NCI-H1105 (cell line): ENCODE data around the gene TMEM223.
"Not testable (repeated sequence)": the region's sequence is repeated elsewhere in the genome, so short reads cannot be mapped to it uniquely, and the experiment has no call there.

Source experiments
- DNase-seq: peaks from one replicate; lab custom pipeline; 2025; lab: John Stamatoyannopoulos, UW

Gene TMEM223, protein sequence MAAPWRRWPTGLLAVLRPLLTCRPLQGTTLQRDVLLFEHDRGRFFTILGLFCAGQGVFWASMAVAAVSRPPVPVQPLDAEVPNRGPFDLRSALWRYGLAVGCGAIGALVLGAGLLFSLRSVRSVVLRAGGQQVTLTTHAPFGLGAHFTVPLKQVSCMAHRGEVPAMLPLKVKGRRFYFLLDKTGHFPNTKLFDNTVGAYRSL

DNA sequence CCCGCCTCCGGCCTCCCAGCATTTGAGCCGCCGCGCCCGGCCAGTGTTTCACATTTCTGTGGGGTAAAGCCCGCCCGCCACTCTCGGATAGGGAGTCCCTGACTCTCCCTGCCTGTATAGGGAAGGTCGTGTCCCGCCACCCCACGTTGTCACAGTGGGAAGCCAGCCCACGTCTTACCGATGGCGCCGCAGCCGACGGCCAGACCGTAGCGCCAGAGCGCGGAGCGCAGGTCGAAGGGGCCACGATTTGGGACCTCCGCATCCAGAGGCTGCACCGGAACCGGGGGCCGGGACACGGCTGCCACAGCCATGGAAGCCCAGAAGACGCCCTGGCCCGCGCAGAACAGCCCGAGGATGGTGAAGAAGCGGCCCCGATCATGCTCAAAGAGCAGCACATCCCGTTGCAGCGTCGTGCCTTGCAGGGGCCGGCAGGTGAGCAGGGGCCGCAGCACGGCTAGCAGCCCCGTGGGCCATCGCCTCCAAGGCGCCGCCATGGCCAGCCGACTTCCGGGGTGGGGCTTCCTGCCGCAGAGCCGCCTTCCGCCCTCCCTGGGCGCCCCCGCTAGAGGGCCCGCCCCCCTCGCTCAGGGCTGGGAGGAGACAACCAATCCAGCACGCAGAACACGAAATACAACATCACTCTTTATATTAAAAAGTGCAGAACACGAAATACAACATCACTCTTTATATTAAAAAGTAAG lies at the start of gene TMEM223:
TMEM223 (minus strand) TSS at position 506 of the 701 bp plus-strand sequence; CDS start at position 494, 12 bp downstream.
- peak; percentile 80 for DNase-seq

DNA sequence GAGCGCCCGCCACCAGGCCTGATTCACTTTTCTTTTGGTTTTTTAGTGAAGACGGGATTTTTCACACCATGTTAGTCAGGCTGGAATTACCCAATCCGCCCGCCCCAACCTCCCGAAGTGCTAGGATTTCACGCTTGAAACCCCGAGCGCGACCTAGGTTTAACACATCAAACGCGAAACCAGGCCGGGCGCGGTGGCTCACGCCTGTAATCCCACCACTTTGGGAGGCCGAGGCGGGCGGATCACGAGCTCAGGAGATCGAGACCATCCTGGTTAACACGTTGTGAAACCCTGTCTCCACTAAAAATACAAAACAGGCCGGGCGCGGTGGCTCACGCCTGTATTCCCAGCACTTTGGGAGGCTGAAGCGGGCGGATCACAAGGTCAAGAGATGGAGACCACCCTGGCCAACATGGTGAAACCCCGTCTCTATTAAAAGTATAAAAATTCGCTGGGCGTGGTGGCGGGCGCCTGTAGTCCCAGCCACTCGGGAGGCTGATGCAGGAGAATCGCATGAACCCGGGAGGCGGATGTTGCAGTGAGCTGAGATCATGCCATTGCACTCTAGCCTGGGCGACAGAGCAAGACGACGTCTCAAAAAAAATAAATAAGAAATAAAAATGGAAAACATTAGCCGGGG lies 49.0 kb upstream of the TMEM223 start:
- DNase-seq: peak; percentile 55

DNA sequence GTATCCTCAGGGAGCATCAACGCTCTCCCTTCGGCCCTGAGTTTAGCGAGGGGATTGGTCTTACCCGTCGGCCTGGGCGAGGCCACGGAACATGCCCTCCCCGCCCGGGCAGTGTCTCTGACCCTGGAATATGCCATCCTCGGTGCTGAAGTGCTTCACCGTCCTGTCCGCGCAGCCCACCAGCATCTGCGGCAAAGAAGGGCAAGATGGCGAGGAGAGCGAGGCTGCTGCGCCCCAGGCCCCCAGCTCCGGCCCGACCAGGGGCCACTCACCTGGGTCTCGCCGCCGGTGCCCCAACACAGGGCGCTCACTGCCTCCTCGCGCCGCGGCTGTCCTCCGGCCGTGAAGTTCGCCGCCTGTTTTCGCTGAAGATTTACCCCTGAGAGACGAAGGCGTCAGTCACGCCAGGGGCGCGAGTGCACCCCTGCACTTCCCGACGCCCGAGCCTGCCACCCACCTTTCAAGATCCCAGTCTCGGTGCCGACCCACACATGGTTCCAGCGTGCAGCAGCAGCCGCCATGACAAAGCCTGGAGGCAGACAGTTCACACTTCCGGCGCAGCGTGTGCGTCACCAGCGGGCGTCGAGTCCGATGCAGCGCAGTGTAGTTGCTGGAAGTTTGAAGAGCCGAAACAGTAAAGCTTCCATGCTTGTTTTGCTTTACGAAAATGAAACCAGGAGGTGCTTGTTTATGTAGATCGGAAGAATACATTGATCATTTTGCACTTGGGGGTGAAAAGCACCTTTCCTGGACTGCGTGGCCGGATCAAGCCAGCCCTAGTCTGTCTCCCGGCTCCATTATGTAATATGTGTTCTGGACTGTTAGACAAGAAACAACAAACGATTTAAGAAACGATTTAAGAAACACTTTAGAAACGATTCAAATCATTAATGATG lies 47.5 kb upstream of the TMEM223 start, which contains the start of gene WDR74:
WDR74 (minus strand) TSS at position 541 of the 896 bp plus-strand sequence; CDS start at position 521, 20 bp downstream.
- peak; percentile 84 for DNase-seq

DNA sequence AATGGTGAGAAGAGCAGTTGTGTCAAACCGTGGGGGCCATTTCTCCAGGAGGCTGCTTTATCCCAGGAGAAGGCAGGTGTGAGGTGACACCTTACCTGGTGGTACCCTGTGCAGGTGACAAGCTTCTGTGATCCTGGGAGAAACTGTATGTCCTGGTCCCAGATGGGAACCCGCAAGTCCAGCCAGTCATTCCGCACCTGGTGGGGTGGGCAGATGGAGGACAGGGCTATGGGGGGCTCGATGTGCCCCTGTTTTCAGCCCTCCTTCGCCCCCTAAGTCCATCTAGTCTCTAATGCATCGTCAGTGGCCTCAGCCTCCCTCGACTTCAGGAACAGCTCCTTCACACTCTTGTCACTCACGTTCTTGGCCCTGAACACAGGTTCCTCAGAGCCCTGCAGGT lies 43.5 kb upstream of the TMEM223 start:
- DNase-seq: no peak

DNA sequence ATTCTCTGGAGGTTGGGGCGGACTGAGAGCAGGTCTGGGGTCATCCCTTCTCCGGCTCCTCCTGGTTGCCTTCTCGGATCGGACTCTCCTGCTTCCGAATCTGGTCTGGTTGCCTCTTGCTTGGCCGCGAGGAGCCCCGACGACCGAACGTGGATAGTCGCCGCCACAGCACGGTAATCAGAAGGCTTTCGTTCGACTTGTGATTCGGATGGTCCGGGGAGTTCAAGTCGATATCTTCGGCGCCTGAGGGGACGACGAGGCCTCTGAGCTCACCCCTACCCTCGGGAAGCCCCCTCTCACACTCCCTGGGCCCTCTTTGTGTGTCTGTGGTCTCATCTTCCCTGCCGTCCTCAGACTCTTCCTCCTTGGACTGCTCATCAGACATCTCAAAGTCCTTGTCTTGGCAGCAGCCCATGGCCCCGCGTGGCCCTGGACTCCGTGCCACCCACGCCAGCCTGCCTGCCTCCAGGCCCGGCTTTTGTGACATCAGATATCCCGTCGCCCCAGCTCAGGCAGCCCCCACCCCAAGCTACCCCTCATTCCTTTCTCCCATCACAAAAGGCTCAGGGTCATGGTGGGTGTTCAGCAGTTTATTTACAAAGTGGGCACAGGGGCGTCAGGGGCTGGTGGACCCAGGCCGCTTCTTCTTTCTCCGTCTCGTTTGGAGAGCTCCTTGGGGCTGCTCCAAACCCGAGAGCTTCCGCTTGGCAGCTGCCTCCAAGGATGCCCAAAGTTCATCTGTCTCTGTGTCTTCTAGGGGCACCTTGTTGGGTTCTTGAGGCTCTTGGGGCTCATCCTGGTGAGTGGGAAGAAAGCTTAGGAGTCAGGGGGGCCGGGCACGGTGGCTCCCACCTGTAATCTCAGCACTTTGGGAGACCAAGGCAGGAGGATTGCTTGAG lies 40.8 kb upstream of the TMEM223 start, which contains the start of gene TEX54:
TEX54 (minus strand) TSS at position 506 of the 899 bp plus-strand sequence.
- DNase-seq: peak; percentile 37

DNA sequence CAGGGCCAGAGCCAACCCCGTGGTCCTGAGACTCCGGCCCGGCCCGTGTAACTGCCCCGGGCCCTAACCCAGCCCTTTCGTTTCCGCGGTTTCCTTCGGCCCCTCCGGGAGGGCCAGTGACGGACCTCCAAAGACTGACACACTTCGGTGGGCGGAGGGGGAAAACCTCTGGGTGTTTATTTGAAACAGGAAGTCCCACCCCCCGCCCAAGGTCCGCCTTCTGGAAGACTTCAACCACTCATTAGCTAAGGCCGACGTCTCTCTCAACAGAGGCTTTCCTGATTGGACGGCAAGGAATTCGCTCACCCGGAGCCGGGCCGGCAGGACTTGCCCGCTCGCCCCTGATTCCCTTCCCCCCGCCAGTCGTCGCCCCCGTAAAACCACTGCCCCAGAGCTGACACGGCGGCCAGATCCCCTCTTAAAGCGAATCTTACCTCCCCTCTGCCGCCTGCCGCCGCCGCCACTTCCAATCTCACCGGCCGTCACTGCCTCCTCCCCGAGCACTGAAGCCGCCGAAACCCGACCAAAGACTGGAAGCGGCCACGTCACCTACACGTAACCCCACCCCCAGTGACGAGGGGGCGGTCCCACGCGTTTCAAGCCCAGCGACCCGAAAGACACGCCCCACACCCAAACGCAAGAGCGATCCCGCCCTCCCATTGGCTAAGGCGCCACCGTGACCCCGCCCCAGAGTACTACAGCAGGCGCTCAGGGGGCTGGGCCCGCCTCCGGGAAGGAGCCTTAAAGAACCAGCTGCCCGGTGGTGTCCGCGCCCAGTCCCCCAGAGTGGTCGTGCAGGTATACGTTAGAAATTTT lies 39.9 kb upstream of the TMEM223 start, which contains the start of gene STX5:
STX5 (minus strand) TSS at position 532 of the 816 bp plus-strand sequence. CDS start 808 bp downstream, outside the sequence.
- peak; percentile 99 for DNase-seq

DNA sequence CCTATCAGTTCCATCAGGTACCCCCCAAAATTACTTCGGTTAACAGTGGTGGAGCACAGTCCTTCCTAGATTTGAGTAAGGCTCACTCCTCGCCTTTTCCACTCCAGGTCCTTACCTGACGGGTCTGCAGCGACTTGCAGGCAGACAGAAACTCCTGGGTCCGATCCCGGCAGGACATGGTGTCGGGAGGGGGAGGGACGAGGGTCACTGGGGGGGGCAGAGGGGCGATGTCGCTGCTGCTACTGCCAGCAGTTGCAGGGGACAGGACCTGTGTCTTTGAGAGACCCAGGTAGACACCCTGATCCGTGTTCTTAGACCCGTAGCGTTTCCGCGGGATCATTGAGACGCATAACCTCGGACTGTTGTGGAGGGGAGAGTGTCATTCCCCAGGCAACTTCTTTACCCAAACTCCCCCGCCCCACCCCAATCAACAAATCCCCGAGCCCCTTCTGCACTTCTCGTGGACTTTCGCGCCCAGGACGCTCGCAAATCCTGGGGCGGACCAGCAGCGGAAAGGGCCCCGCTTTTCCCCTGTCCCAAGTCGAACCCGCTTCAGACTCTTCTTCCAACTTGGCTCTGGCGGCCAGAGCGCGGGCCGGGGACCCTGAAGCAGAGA lies 39.2 kb upstream of the TMEM223 start:
- no peak for DNase-seq

DNA sequence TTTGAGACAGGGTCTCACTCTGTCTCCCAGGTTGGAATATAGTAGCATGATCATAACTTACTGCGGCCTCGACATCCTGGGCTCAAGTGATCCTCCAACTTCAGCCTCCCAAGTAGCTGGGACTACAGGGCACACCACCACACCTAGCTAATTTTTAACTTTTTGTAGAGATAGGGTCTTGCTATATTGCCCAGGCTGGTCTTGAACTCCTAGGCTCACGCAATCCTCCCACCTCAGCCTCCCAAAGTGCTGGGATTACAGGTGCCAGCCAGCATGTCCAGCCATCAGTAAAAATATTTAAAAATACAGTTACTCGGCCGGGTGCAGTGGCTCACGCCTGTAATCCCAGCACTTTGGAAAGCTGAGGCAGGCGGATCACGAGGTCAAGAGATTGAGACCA lies 36.3 kb upstream of the TMEM223 start:
- not testable (repeated sequence) for DNase-seq

DNA sequence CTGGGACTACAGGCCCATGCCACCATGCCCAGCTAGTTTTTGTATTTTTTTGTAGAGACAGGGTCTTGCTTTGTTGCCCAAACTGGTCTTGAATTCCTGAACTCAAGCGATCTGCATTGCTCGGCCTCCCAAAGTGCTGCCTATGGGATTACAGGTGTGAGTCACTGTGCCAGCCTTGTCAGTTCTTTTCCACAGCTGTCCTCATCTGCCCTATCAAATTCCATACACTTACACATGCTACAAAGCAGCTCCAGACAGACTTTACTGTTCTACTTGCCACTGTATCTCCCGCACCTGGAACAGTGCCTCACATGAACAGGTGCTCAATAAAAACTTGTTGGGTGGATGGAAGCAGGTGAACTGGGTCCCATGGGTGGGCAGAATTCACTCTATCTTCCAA lies 31.9 kb upstream of the TMEM223 start:
- no peak for DNase-seq

DNA sequence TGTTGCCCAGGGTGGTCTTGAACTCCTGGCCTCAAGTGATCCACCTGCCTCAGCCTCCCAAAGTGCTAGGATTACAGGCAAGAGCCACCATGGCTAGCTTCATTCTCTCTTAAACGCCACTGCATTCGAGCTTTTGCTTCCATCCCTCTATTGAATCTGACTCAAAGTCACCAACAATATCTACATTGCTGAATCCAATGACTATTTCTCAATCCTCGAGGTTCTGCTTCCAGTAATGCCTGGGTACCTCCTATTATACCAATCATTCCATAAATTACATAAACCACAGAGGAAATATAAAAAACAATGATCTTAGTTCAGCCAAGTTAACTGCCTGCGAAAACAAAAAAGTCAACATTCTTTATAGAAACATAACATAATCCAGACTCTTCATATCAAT lies 25.3 kb upstream of the TMEM223 start:
- DNase-seq: no peak

DNA sequence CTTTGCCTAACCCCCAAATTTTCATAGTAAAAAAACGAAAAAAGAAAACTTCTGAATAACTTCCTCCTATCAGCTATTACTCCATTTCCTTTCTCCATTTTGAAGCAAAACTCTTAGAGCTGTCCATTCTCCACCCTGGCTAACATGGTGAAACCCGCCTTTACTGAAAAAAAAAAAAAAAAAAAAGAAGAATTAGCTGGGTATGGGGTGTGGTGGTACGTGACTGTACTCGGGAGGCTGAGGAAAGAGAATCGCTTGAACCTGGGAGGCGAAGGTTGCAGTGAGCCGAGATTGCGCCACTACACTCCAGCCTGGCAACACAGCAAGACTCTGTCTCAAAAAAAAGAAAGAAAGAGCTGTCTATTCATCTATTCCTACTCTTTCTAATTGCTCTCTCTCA lies 24.8 kb upstream of the TMEM223 start:
- no peak for DNase-seq

DNA sequence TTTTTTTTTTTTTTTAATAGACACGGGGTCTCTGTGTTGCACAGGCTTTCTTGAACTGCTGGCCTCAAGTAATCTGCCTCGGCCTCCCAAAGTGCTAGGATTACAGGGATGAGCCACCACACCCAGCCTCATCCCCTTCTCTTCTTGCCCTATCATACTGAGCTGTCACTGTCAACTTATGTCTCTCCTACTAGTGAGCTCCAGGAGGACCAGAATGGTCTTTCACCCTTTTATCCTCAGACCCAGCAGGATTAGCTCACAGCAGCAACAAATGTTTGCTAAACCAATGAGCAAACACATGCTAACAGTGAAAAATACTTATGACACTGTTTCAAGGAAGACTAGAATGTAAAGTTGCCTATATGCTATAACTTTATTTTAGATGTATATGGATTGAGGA lies 19.9 kb upstream of the TMEM223 start:
- DNase-seq: no peak

DNA sequence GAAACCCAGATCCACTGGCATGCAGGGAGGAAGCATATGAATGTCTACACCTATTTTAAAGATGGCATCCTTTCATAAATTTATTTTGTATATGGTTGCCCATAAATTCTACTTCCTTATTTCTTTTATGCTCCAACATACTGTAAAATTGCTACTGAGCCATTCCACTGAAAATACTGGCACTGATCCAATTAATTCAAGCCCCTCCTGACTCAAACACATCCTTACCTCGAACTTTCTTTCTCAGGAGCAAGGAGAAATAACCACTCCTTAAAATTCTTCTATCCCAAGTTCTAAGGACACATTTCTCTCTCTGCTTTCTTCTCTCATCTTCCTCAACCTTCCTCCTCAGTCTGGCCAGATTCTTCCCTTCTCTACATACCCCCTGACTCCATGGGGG lies 18.9 kb upstream of the TMEM223 start:
- DNase-seq: no peak

DNA sequence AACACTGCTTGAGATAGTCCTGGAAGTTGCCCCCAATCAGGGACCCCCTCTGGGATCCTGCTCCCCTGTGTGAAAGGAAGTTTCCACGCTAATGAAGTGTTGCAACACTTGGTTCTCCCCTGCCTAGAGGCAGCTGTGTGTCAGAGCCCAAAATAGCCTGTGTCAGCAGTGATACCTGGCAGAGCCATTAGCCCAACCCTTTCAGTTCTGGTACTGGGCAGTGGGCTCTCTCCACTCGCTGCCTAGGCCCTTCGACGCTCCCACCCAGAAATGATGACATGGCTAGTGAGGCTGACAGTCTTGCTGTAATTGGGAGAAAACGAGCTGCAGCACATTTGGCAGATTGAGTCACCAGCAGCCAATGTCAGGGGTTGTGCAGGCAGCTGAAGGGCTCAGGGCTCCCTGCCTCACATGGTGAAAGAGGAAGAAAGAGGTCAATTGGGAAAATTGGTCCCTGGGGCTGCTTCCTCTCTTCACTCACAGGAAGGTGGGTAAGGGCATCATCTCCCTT lies 14.9 kb upstream of the TMEM223 start:
- no peak for DNase-seq

DNA sequence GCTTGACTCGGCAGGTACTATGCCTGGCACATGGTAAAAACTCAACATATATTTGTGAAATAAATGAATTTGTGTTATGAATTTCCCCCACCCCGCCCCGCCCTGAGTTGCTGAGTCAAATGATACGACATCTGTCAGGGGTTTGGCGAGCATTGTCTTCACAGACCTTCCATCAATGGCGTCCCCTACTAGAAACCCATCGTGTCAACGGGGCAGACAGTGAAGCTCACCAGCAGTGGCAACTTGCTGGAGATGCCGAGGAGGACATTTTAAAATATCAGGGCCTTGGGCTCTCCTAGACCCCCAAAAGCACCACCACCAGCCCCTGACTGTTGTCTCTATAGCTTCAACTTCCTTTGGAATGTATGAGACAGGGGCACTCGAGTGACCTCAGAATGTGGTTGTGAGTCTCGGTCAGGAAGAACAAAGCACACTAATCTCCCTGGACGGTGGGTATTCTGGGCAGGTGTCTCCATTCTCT lies 14.2 kb upstream of the TMEM223 start:
- peak; percentile 33 for DNase-seq

DNA sequence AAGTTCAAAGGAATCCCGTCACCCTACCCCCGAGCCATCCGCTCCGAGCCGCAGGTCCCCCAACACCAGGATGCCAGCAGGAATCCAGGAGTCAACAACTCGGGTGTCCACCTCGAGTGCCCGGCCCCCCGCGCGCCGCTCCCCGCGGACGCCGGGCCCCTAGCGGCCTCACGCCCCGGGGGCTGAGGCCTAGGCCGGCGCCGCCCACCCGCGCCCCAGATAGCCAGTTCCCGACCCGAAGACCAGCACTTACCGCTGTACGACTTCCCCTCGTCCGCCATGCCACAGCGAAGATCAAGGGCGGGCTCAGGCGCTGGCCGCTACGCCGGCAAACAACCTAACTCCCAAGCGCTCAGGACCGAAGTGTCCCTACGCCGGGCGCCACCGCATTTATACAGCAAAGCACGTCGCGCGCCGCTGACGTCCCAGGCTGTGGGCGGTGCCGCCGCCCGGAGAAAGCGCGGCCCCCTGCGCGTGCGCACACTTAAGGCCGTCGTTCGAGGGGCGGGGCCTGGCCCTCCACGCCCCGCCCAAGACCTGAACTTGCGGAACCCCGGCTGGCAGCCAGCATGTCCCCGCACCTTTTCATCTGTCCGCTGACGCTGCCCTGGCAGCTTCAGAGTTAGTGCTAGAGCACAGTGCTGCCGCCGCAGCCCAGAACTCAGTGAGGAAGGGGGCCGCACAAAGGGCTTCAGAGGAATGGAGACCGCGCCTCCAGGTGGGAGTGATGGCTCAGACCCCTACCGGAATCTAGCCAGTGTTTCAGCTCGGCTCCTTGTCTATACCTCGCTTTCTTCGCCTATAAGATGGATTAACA lies 13.5 kb upstream of the TMEM223 start, which contains the start of gene NXF1:
NXF1 (minus strand) TSS at position 365 of the 817 bp plus-strand sequence; CDS start at position 281, 84 bp downstream.
- peak; percentile 95 for DNase-seq

DNA sequence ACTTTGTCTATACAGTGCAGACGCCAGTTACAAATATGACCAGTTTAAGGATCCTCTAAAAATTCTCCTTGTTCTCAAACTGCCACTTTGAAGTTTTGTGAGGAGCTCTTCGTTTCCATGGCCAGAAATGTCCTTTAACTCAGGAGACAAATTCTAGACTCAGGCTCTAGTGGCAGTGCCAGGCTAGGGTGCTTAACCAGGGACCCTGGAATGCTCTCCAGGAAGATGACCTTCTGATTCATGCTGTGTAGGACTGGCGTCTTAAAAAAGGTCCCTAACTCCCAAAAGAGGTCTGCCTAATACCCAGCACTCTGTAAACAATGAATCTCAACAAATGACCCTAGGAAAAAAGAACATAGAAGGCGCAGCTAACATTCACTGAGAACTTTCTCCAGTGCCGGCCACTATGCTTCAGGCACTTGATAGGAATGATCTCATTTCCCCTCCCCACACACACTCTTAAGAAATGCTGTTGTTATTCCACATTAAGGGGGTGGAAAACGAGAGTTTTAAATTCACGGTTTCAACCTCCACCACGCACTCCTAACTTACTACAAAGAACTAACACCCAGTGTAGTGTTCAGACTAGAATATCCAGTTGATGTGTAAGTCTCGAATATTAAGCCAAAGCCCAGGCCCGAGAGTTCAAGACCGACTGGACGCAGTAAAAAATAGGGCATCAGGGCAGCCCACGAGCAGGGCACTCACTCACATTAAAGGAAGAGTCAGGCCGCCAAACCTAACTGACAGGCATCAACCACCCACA lies 12.7 kb upstream of the TMEM223 start:
- DNase-seq: no peak
